Naive B cell (primary cell): ENCODE measurements around the gene ATAD3B. TPM values are rescaled to one million over a fixed set of nuclear protein-coding genes. Genes with fewer than 3 reads are reported as not detected.
A peak's percentile ranks its signal among the peaks of the same experiment; 100 is the strongest.
"Not testable (repeated sequence)": the region's sequence is repeated elsewhere in the genome, so short reads cannot be mapped to it uniquely, and the experiment has no call there.

Source experiments
- ATAC-seq, 2 donors: fragments of 150-1000 bp; cut with Tn5 transposase; 2 replicates each; pipeline ENCODE4 v1.10.0; 2021; ENCODE audit warnings: low read depth in 2 of 2, mild to moderate bottlenecking in 2 of 2, moderate library complexity in 2 of 2
- DNase-seq: peaks from one replicate; pipeline ENCODE4 v3.0.0; 2022
- H3K27ac Mint-ChIP-seq, 6 donors: one replicate each; pipeline ENCODE4 v1.8.0; 2020 to 2022; ENCODE audit warnings: mild to moderate bottlenecking in 6 of 6, mixed read lengths in 6 of 6, moderate library complexity in 5 of 6, inconsistent platforms in 2 of 6
- H3K27me3 Mint-ChIP-seq, 3 donors: one replicate each; pipeline ENCODE4 v1.8.0; 2021 to 2022; ENCODE audit warnings: mixed read lengths in 3 of 3, mild to moderate bottlenecking in 1 of 3
- H3K36me3 Mint-ChIP-seq, 2 donors: one replicate each; pipeline ENCODE4 v1.8.0; 2020 to 2022; ENCODE audit warnings: mixed read lengths in 2 of 2, inconsistent platforms in 1 of 2, mild to moderate bottlenecking in 1 of 2
- H3K4me1 Mint-ChIP-seq, 3 donors: one replicate each; pipeline ENCODE4 v1.8.0; 2020 to 2022; ENCODE audit warnings: mixed read lengths in 3 of 3, inconsistent platforms in 1 of 3, mild to moderate bottlenecking in 1 of 3, moderate library complexity in 1 of 3
- H3K4me3 Mint-ChIP-seq, 8 donors: one replicate each; pipeline ENCODE4 v1.8.0; 2020 to 2022; ENCODE audit warnings: mild to moderate bottlenecking in 8 of 8, mixed read lengths in 8 of 8, moderate library complexity in 8 of 8, inconsistent platforms in 2 of 8
- H3K9me3 Mint-ChIP-seq, 7 donors: one replicate each; pipeline ENCODE4 v1.8.0; 2020 to 2022; ENCODE audit warnings: mixed read lengths in 7 of 7, mild to moderate bottlenecking in 5 of 7, inconsistent platforms in 2 of 7, moderate library complexity in 1 of 7
- polyA plus RNA-seq, 6 donors: library from polyadenylated mRNA; unstranded; fragments of 300-500 nt; fragmentation: Illumina TruSeq; gene quantifications; one replicate each; pipeline ENCODE4 v1.2.3, GENCODE V29; 2021; ENCODE audit warnings: low read depth in 6 of 6

ATAD3B gene
- polyA plus RNA-seq, 6 donors from 2014 or later, result 0.20 to 10.2 (median 2.9) TPM

GRCh38 chr1:1435911-1436629 lies 35.5 kb upstream of the ATAD3B start:
- H3K27ac Mint-ChIP-seq, result no peak overlapping the region
- ATAC-seq (peak; percentile 2 to 7), DNase-seq (no peak)
- H3K36me3 Mint-ChIP-seq, result no peaks in the 10 kb centered on the region
- peaks cover 8 to 23% (median 12%) of the 10 kb centered on the region in 3 donors for H3K4me1 Mint-ChIP-seq
- peaks cover 3 to 59% (median 14%) of the 10 kb centered on the region in 3 donors for H3K27me3 Mint-ChIP-seq
- H3K9me3 Mint-ChIP-seq, result no peaks in the 10 kb centered on the region
- peak overlapping the region in 7 of 8 donors; percentile 19 to 88 (median 66) for H3K4me3 Mint-ChIP-seq

- H3K4me1 Mint-ChIP-seq, result peaks cover 8 to 23% (median 12%) of the 10 kb centered on the region in 3 donors
- H3K9me3 Mint-ChIP-seq, result no peaks in the 10 kb centered on the region
- ATAC-seq (no peak), DNase-seq (no peak)
- H3K27me3 Mint-ChIP-seq, result peaks cover 3 to 56% (median 14%) of the 10 kb centered on the region in 3 donors
- no peaks in the 10 kb centered on the region for H3K36me3 Mint-ChIP-seq
- peak overlapping the region in 6 of 8 donors; percentile 19 to 79 (median 66) for H3K4me3 Mint-ChIP-seq
- no peak overlapping the region for H3K27ac Mint-ChIP-seq
Observed at GRCh38 chr1:1436630-1437032, 34.9 kb upstream of the ATAD3B start.

- H3K36me3 Mint-ChIP-seq, result no peaks in the 10 kb centered on the region
- H3K27ac Mint-ChIP-seq, result no peak overlapping the region
- peaks cover 8 to 23% (median 14%) of the 10 kb centered on the region in 3 donors for H3K4me1 Mint-ChIP-seq
- H3K4me3 Mint-ChIP-seq, result peak overlapping the region in 1 of 8 donors; percentile 23
- ATAC-seq (no peak), DNase-seq (no peak)
- H3K9me3 Mint-ChIP-seq, result no peaks in the 10 kb centered on the region
- H3K27me3 Mint-ChIP-seq, result peaks cover 3 to 49% (median 10%) of the 10 kb centered on the region in 3 donors
Observed at GRCh38 chr1:1437033-1437903, 34.3 kb upstream of the ATAD3B start.

GRCh38 chr1:1437904-1438376 lies 33.6 kb upstream of the ATAD3B start:
- Mint-ChIP-seq H3K36me3 (no peaks in the 10 kb centered on the region), H3K27ac (no peak overlapping the region), H3K4me3 (no peak overlapping the region), H3K27me3 (peaks cover 3 to 43% (median 5%) of the 10 kb centered on the region in 3 donors), H3K9me3 (no peaks in the 10 kb centered on the region), H3K4me1 (peaks cover 8 to 23% (median 14%) of the 10 kb centered on the region in 3 donors)
- DNase-seq (no peak), ATAC-seq (no peak)

- Mint-ChIP-seq H3K27ac (no peak overlapping the region), H3K9me3 (no peaks in the 10 kb centered on the region), H3K4me3 (no peak overlapping the region), H3K27me3 (peaks cover 3 to 37% (median 5%) of the 10 kb centered on the region in 3 donors), H3K36me3 (no peaks in the 10 kb centered on the region), H3K4me1 (peaks cover 8 to 23% (median 14%) of the 10 kb centered on the region in 3 donors)
- ATAC-seq (no peak), DNase-seq (no peak)
Observed at GRCh38 chr1:1438531-1439381, 32.8 kb upstream of the ATAD3B start.

- DNase-seq, result no peak
Observed at GRCh38 chr1:1439546-1440261, 31.9 kb upstream of the ATAD3B start.

GRCh38 chr1:1440262-1441001 lies 31.1 kb upstream of the ATAD3B start:
- ATAC-seq, result no peak
- Mint-ChIP-seq H3K36me3 (no peaks in the 10 kb centered on the region), H3K4me1 (peaks cover 4 to 10% (median 10%) of the 10 kb centered on the region in 3 donors), H3K9me3 (no peaks in the 10 kb centered on the region), H3K27me3 (peaks cover 0 to 28% (median 0%) of the 10 kb centered on the region in 3 donors), H3K27ac (no peak overlapping the region), H3K4me3 (no peak overlapping the region)
- DNase-seq, result no peak

More at GRCh38 chr1:1439546-1440261, 31.9 kb upstream of the ATAD3B start:
- H3K4me1 Mint-ChIP-seq, result peaks cover 8 to 16% (median 14%) of the 10 kb centered on the region in 3 donors
- H3K27me3 Mint-ChIP-seq, result peaks cover 3 to 34% (median 5%) of the 10 kb centered on the region in 3 donors
- no peaks in the 10 kb centered on the region for H3K9me3 Mint-ChIP-seq
- no peak for ATAC-seq
- H3K36me3 Mint-ChIP-seq, result no peaks in the 10 kb centered on the region
- no peak overlapping the region for H3K27ac Mint-ChIP-seq
- H3K4me3 Mint-ChIP-seq, result peak overlapping the region in 1 of 8 donors; percentile 60

- Mint-ChIP-seq H3K27me3 (peaks cover 0 to 26% (median 0%) of the 10 kb centered on the region in 3 donors), H3K4me3 (no peak overlapping the region), H3K27ac (no peak overlapping the region), H3K36me3 (no peaks in the 10 kb centered on the region), H3K9me3 (no peaks in the 10 kb centered on the region), H3K4me1 (peaks cover 3 to 9% (median 8%) of the 10 kb centered on the region in 3 donors)
- DNase-seq, result peak; percentile 46
- ATAC-seq, result peak; percentile 86 to 95
Observed at GRCh38 chr1:1441002-1441888, 30.3 kb upstream of the ATAD3B start.

- H3K9me3 Mint-ChIP-seq, result no peaks in the 10 kb centered on the region
- peaks cover 0 to 6% (median 6%) of the 10 kb centered on the region in 3 donors for H3K4me1 Mint-ChIP-seq
- DNase-seq, result no peak
- no peaks in the 10 kb centered on the region for H3K36me3 Mint-ChIP-seq
- ATAC-seq, result no peak
- H3K27me3 Mint-ChIP-seq, result peaks cover 0 to 21% (median 0%) of the 10 kb centered on the region in 3 donors
- H3K27ac Mint-ChIP-seq, result peak overlapping the region in 1 of 6 donors; percentile 36
- no peak overlapping the region for H3K4me3 Mint-ChIP-seq
Observed at GRCh38 chr1:1442069-1442770, 29.3 kb upstream of the ATAD3B start.

- H3K4me3 Mint-ChIP-seq, H3K27ac Mint-ChIP-seq, H3K4me1 Mint-ChIP-seq, DNase-seq, ATAC-seq, H3K36me3 Mint-ChIP-seq, H3K9me3 Mint-ChIP-seq: not testable (repeated sequence)
- peaks cover 5 to 16% (median 9%) of the 10 kb centered on the region in 3 donors for H3K27me3 Mint-ChIP-seq
Observed at GRCh38 chr1:1446631-1447030, 24.9 kb upstream of the ATAD3B start.
